Left kidney (tissue), 2 donors: ENCODE measurements around the gene GYS1. TPM values are rescaled to one million over a fixed set of nuclear protein-coding genes. Genes with fewer than 3 reads are reported as not detected.

Source experiments
- DNase-seq: peaks from one replicate; pipeline ENCODE4 v3.0.0-alpha.2; 2013
- polyA plus RNA-seq: library from polyadenylated mRNA; unstranded; fragments of 120-200 nt; gene quantifications from one replicate; pipeline ENCODE4 v1.2.1, GENCODE V29; 2013; ENCODE audit not compliant: insufficient read length

Gene GYS1
- polyA plus RNA-seq, 1 donor, result 52.2 TPM

GRCh38 chr19:48964205-48965039 is 28.7 kb downstream of the GYS1 start:
- no peak for DNase-seq

DNA sequence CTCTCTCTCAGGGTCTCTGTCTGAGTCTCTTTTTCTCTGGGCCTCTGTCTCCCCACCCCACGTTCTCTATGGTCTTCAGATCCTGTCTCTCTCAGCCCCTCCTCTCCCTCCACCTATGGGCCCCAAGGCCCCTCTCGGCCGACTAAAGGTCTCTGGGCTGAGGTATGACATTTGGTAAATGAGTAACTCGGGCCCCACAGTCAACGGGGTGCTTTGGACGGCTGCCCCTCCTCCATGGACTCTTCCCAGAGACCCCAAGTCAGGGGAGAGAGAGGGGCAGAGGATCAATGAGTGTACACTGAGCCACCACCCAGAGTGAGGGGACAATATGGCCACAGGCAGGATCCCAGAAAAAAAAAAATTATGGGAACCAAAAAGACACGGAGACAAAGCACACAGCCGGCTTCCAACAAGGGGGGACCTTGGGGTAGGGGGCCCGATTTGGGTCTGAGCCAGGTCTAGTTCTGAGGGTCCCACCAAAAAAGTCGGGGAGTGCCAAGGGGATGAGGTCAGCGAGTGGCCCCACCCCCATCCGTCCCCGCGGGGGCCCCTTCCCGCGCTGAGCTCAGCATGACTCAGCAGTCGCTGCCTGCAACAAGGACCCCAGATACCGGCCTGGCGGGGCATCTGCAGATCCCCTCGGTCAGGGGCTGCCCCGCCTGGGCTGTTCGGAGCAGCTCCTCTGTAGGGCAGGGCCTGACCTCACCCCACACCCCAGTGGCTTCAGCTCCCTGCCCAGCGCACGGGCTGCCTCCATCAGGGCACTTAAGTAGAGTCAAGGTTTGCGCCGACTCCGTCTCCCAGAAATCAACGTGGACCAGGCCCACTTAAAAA is 29.5 kb downstream of the GYS1 start:
- peak; percentile 51 for DNase-seq

DNA sequence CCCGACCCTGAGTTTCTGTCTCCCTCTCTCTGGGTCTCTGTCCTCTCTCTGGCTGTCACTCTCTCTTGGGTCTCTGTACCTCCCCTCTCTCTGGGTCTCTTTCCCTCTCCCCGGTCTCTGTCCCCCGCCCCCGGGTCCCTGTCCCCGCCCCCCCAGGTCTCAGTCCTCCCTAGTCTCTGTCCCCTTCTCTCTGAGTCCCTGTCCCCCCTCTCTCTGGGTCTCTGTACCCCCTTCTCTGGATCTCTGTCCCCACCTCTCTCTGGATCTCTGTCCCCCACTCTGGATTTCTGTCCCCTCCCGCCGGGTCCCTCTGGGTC is 30.3 kb downstream of the GYS1 start:
- DNase-seq, result no peak

DNA sequence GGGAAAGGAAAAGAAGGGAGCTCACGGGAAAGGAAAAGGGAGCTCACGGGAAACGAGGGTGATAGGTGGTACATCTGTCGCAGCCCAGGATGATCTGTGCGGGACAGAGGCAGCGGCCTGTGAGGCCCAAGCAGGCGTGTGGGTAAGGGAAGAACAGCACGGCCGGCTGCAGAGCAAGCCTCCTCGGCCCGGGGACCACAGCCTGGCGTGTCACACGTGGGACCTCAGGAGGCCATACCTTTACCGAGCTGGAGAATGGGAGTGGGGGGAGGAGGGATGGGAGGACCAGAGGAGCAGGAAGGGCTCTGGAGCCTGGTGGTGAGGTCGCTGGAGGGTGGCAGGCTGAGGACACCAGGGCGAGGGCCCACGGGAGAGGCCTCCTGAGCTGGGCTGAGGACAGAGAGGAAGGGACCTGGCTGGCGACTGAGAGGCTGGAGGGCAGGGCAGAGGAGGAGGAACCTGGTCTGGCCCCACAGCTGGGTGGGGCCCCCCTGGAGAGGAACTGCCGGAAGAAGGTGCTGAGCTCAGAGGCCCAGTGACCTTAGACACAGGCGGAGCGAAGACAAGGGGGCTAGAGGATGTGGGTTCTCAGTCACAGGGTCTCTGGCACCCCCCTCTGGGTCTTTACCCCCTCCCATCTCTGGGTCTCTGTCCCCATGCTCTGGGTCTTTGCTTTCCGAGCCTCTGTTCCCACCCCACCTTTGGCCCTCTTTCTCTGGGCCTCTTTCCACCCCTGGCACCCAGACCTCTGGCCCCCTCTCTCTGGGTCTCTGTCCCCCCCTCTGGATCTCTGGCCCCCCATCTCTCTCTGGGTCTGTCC is 30.9 kb downstream of the GYS1 start:
- DNase-seq, result no peak

GRCh38 chr19:48961673-48962028 is 31.5 kb downstream of the GYS1 start:
- no peak for DNase-seq

DNA sequence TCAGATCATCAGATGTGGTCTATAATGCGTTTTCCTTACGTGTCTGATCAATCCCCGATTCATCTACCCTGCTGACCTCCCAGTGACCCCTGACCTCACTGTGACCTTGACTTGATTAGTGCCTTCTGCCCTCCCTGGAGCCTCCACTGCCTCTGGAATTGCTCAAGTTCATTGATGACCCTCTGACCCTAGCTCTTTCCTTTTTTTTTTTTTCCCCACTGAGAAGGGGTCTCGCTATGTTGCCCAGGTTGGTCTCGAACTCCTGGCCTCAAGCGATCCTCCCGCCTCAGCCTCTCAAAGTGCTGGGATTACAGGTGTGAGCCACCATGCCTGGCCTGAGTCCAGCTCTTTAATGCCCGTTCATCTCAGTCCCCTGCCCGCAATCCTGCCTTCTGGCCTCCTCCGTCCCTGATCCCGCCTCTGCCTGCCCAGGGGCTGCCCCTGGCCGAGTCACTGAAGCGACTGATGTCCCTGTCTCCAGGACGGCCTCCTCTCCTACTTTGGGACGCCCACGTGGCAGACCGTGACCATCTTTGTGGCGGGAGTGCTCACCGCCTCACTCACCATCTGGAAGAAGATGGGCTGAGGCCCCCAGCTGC is 32.0 kb downstream of the GYS1 start:
- DNase-seq, result no peak

- DNase-seq, result no peak
Measured at GRCh38 chr19:48959341-48960239, 33.5 kb downstream of the GYS1 start.

DNA sequence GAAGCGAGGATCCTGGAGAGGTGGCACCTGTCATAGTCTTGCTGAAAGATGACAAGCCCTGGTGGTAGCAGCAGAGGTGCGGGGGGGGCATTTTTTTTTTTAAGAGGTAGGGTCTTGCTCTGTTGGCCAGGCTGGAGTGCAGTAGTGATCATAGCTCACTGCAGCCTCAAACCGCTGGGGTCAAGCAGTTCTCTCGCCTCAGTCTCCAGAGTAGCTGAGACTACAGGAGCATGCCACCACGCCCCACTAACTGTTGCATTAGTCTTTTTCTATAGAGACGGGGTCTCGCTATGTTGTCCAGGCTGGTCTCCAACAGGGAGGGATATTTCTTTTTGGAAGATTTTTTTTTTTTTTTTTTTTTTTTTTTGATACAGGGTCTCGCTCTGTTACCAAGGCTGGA is 35.1 kb downstream of the GYS1 start:
- no peak for DNase-seq

GRCh38 chr19:48955308-48955958 is 37.7 kb downstream of the GYS1 start:
- DNase-seq, result no peak

GRCh38 chr19:48954595-48955307 is 38.4 kb downstream of the GYS1 start, which contains the start of gene BAX:
TSS of gene BAX (plus strand) at chr19:48954875. CDS start at chr19:48954929, 54 bp downstream.
- peak; percentile 93 for DNase-seq

- DNase-seq, result no peak
Measured at GRCh38 chr19:48953990-48954594, 39.0 kb downstream of the GYS1 start.

GRCh38 chr19:48953141-48953540 is 40.0 kb downstream of the GYS1 start:
- no peak for DNase-seq

DNA sequence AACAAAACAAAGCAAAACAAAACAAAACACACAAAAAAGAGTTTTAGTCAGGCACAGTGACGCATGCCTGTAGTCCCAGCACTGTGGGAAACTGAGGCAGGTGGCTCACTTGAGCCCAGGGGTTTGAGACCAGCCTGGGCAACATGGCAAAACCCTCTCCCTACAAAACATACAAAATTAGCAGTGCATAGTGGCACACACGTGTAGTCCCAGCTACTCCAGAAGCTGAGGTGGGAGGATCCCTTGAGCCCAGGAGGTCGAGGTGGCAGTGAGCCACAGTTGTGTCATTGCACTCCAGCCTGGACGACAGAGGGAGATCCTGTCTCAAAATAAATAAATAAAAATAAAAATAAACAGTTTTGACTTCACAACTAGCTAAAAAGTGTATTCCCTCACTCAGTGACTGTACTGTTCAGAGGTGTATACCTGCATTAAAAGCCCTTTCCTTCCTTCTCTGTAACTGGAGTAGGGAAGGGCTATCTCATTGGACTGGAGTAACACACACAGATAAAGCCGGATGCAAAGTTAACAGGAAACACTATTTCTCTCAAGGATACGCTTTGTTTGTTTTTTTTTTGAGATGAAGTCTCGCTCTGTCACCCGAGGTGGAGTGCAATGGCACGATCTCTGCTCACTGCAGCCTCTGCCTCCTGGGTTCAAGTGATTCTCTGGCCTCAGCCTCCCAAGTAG is 42.1 kb downstream of the GYS1 start:
- DNase-seq, result no peak

GRCh38 chr19:48950159-48950558 is 43.0 kb downstream of the GYS1 start:
- no peak for DNase-seq

DNA sequence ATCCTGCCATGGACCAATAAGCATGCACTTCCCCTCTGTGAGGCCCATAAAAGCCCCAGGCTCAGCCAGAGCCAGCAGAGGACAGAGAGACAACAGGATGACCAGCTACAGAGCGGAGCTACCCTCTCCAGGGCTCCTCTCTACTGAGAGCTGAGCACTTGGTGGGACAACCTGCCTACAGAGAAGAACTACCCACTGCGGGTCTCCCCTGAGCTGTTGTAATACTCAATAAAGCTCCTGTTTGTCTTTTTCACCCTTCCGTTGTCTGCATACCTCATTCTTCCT is 45.9 kb downstream of the GYS1 start:
- DNase-seq, result no peak

GRCh38 chr19:48946463-48947257 is 46.4 kb downstream of the GYS1 start:
- DNase-seq, result no peak

DNA sequence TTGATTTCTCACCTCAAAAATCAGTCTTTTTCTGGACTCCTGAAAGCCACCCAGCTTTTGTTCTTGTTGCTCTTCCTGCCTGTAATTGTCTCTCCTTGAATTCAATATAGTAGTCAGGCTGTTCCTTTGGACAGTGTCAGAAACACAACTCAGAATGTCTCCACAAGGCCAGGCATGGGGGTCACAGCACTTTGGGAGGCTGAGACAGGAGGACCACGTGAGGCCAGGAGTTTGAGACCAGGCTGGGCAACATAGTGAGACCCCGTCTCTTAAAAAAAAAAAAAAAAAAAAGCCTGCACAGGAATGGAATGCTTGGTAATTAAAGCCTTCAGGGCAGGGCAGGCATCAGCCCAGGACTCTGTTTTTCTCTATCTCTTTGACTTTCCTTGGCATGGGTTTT is 47.3 kb downstream of the GYS1 start:
- no peak for DNase-seq

- DNase-seq, result no peak
Measured at GRCh38 chr19:48945415-48945814, 47.7 kb downstream of the GYS1 start.
